Tibial nerve (tissue), 4 donors: ENCODE results near the gene DES.

Experiments
- EP300 ChIP-seq, 2 donors: sonication (generic); formaldehyde crosslinking; IDR thresholded peaks; one replicate each; pipeline ENCODE4 v1.6.1; 2017; ENCODE audit warnings: antibody characterized with exemption in 2 of 2, mild to moderate bottlenecking in 1 of 2
- POLR2A ChIP-seq, 2 donors: fragments of 450-650 bp; IDR thresholded peaks; one replicate each; pipeline ENCODE4 v1.6.1; 2017; ENCODE audit warnings: antibody characterized with exemption in 2 of 2, mild to moderate bottlenecking in 2 of 2, moderate library complexity in 2 of 2
- TF ChIP-seq, protein P1 (sequence below), 5 experiments: fragments of 200-600 bp in 3 of 5; fragments of 450-650 bp in 2 of 5; sonication (generic) in 3 of 5; IDR thresholded peaks; one replicate each; pipeline ENCODE4 v1.5.1; 2016 to 2019; ENCODE audit warnings: antibody characterized with exemption in 5 of 5, mild to moderate bottlenecking in 3 of 5, moderate library complexity in 2 of 5

DNA sequence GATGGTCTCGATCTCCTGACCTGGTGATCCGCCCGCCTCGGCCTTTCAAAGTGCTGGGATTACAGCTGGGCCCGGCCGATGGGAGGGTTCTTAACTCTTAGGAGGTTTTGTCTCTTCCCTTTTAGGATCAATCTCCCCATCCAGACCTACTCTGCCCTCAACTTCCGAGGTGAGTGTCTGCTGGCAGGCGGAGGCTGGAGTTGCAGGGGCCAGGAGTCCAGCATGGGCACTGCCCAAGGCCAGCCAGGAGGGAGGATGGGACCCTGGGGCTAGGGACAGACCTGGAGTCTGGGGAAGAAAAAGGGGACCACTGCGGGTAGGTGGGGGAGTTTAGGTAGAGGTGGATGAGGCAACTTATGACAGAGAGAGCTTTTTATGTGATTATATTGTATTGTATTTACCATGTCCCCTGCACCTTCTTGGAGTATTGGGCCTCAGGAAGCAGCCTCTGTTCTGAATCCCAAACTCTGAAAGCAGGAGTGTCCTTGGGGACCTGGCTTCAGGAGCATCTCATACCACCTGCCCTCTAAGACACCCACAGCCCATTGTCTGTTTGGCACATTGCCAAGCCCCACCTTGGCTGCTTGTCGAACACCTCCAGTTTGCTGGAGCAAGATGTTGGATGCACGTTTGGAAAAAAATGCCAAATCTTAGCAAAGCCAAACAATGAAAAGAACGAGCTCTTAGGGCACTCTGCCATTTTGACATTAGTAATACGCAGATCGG is 5.6 kb downstream of the DES start:
- TF ChIP-seq, protein P1, sequence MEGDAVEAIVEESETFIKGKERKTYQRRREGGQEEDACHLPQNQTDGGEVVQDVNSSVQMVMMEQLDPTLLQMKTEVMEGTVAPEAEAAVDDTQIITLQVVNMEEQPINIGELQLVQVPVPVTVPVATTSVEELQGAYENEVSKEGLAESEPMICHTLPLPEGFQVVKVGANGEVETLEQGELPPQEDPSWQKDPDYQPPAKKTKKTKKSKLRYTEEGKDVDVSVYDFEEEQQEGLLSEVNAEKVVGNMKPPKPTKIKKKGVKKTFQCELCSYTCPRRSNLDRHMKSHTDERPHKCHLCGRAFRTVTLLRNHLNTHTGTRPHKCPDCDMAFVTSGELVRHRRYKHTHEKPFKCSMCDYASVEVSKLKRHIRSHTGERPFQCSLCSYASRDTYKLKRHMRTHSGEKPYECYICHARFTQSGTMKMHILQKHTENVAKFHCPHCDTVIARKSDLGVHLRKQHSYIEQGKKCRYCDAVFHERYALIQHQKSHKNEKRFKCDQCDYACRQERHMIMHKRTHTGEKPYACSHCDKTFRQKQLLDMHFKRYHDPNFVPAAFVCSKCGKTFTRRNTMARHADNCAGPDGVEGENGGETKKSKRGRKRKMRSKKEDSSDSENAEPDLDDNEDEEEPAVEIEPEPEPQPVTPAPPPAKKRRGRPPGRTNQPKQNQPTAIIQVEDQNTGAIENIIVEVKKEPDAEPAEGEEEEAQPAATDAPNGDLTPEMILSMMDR (IDR thresholded peaks at IDR 0.05): no peak
- TF ChIP-seq POLR2A (IDR thresholded peaks at IDR 0.05): no peak
- TF ChIP-seq EP300 (IDR thresholded peaks at IDR 0.05): no peak
